ENCODE data around the gene CFHR1.

DNA sequence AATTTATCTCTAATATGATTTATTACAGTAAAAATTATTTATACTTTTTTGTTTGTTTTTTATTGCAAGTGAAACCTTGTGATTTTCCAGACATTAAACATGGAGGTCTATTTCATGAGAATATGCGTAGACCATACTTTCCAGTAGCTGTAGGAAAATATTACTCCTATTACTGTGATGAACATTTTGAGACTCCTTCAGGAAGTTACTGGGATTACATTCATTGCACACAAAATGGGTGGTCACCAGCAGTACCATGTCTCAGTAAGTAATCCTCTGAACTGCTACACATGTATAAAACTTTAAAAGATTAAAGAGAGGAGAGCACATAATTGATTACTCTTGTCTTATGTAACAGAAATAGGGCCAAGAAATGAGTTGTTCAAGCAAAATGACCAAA is 40.4 kb upstream of the CFHR1 start:
- TF ChIP-seq CEBPB (IDR thresholded peaks at IDR 0.05) (no peak), TAF1 (IDR thresholded peaks at IDR 0.05; ENCODE audit: low read depth) (no peak), CREB1 (IDR thresholded peaks at IDR 0.05; ENCODE audit: low read depth) (no peak), YY1 (IDR thresholded peaks at IDR 0.05; ENCODE audit: low read depth) (no peak), RAD21 (IDR thresholded peaks at IDR 0.05; ENCODE audit: low read depth) (no peak), TEAD4 (IDR thresholded peaks at IDR 0.05) (no peak), TCF12 (IDR thresholded peaks at IDR 0.05; ENCODE audit: low read depth) (no peak), EP300 (IDR thresholded peaks at IDR 0.05; ENCODE audit: borderline replicate concordance) (no peak)
- TF ChIP-seq, protein P1, sequence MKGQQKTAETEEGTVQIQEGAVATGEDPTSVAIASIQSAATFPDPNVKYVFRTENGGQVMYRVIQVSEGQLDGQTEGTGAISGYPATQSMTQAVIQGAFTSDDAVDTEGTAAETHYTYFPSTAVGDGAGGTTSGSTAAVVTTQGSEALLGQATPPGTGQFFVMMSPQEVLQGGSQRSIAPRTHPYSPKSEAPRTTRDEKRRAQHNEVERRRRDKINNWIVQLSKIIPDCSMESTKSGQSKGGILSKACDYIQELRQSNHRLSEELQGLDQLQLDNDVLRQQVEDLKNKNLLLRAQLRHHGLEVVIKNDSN (IDR thresholded peaks at IDR 0.05), result no peak
- TF ChIP-seq, protein P2, sequence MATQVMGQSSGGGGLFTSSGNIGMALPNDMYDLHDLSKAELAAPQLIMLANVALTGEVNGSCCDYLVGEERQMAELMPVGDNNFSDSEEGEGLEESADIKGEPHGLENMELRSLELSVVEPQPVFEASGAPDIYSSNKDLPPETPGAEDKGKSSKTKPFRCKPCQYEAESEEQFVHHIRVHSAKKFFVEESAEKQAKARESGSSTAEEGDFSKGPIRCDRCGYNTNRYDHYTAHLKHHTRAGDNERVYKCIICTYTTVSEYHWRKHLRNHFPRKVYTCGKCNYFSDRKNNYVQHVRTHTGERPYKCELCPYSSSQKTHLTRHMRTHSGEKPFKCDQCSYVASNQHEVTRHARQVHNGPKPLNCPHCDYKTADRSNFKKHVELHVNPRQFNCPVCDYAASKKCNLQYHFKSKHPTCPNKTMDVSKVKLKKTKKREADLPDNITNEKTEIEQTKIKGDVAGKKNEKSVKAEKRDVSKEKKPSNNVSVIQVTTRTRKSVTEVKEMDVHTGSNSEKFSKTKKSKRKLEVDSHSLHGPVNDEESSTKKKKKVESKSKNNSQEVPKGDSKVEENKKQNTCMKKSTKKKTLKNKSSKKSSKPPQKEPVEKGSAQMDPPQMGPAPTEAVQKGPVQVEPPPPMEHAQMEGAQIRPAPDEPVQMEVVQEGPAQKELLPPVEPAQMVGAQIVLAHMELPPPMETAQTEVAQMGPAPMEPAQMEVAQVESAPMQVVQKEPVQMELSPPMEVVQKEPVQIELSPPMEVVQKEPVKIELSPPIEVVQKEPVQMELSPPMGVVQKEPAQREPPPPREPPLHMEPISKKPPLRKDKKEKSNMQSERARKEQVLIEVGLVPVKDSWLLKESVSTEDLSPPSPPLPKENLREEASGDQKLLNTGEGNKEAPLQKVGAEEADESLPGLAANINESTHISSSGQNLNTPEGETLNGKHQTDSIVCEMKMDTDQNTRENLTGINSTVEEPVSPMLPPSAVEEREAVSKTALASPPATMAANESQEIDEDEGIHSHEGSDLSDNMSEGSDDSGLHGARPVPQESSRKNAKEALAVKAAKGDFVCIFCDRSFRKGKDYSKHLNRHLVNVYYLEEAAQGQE (IDR thresholded peaks at IDR 0.05; ENCODE audit: low read depth), result no peak

Measured in Ishikawa (cell line).